SK-N-SH (cell line): ENCODE data around the gene NAA11. TPM values are rescaled to one million over a fixed set of nuclear protein-coding genes. Genes with fewer than 3 reads are reported as not detected.
"Not testable (repeated sequence)": the region's sequence is repeated elsewhere in the genome, so short reads cannot be mapped to it uniquely, and the experiment has no call there.

Source experiments
- CTCF ChIA-PET: fragments of 300-600, 350-600 bp; formaldehyde crosslinking; extraction: SDS; loops from one replicate; lab custom pipeline; 2021; lab: Yijun Ruan, JAX
- POLR2A ChIA-PET: fragments of 350-600 bp; sonication (Branson Sonifier 250); formaldehyde crosslinking; extraction: SDS; loops from one replicate; lab custom pipeline; 2020; ENCODE audit warnings: antibody characterized with exemption, inconsistent platforms; lab: Yijun Ruan, JAX
- DNase-seq: peaks from one replicate; pipeline ENCODE4 v3.0.0; 2012
- H2AFZ ChIP-seq: fragments of 200-600 bp; sonication (generic); 2 replicates; pipeline ENCODE4 v1.8.1; 2016; ENCODE audit warnings: antibody characterized with exemption, mild to moderate bottlenecking, low read depth
- H3F3A ChIP-seq: fragments of 200-600 bp; sonication (generic); replicated peaks from 2 replicates; pipeline ENCODE3; 2016; ENCODE audit warnings: antibody characterized with exemption, mild to moderate bottlenecking; ENCODE audit not compliant: insufficient read depth
- H3K27ac ChIP-seq, 2 experiments: fragments of 200-500 bp in 1 of 2; fragments of 200-600 bp in 1 of 2; sonication (Bioruptor generic) in 1 of 2; sonication (generic), shearing (Covaris generic) in 1 of 2; 2 replicates each; pipeline versions ENCODE4 v1.5.1 to v1.6.1; 2014 to 2016; ENCODE audit warnings: low read depth in 2 of 2, inconsistent platforms in 1 of 2, low read length in 1 of 2, mild to moderate bottlenecking in 1 of 2, mixed read lengths in 1 of 2
- H3K27me3 ChIP-seq: fragments of 200-600 bp; sonication (generic), shearing (Covaris generic); 2 replicates; pipeline ENCODE4 v1.6.1; 2016; ENCODE audit warnings: mixed run types; ENCODE audit not compliant: insufficient read depth
- H3K36me3 ChIP-seq, 2 experiments: fragments of 200-500 bp in 1 of 2; fragments of 200-600 bp in 1 of 2; sonication (Bioruptor generic) in 1 of 2; sonication (generic) in 1 of 2; replicated peaks in 1 of 2; 2 replicates each; pipeline versions ENCODE3 to v1.5.1; 2014 to 2016; ENCODE audit warnings: low read length in 1 of 2, mild to moderate bottlenecking in 1 of 2; ENCODE audit not compliant: insufficient read depth in 2 of 2, control insufficient read depth in 1 of 2
- H3K4me1 ChIP-seq, 2 experiments: fragments of 200-500 bp in 1 of 2; fragments of 200-600 bp in 1 of 2; sonication (Bioruptor generic) in 1 of 2; sonication (generic), shearing (Covaris generic) in 1 of 2; 2 replicates each; pipeline versions ENCODE4 v1.5.1 to v1.6.1; 2014 to 2016; ENCODE audit warnings: low read depth in 1 of 2, low read length in 1 of 2, mixed run types in 1 of 2; ENCODE audit not compliant: insufficient read depth in 2 of 2, control insufficient read depth in 1 of 2
- H3K4me2 ChIP-seq: fragments of 200-600 bp; sonication (generic), shearing (Covaris generic); 2 replicates; pipeline ENCODE4 v1.6.1; 2017; ENCODE audit warnings: mixed run types
- H3K4me3 ChIP-seq, 2 experiments: fragments of 200-500 bp in 1 of 2; fragments of 200-600 bp in 1 of 2; sonication (Bioruptor generic) in 1 of 2; sonication (generic), shearing (Covaris generic) in 1 of 2; 2 replicates each; pipeline versions ENCODE4 v1.5.1 to v1.8.1; 2014 to 2016; ENCODE audit warnings: low read depth in 2 of 2, inconsistent platforms in 1 of 2, low read length in 1 of 2, mild to moderate bottlenecking in 1 of 2, mixed read lengths in 1 of 2, moderate library complexity in 1 of 2
- H3K79me2 ChIP-seq: fragments of 200-600 bp; sonication (generic); 2 replicates; pipeline ENCODE4 v1.8.1; 2017; ENCODE audit warnings: mild to moderate bottlenecking; ENCODE audit not compliant: insufficient read depth
- H3K9ac ChIP-seq: fragments of 200-600 bp; sonication (generic); 2 replicates; pipeline ENCODE4 v1.6.1; 2017; ENCODE audit warnings: mixed run types
- H3K9me2 ChIP-seq: fragments of 200-600 bp; sonication (generic); 2 replicates; pipeline ENCODE4 v1.6.1; 2017; ENCODE audit warnings: mixed run types
- H3K9me3 ChIP-seq: fragments of 200-600 bp; sonication (generic); 2 replicates; pipeline ENCODE4 v1.6.1; 2017; ENCODE audit warnings: mixed run types, mild to moderate bottlenecking, moderate library complexity
- H4K20me1 ChIP-seq: fragments of 200-600 bp; sonication (generic); 2 replicates; pipeline ENCODE4 v1.6.1; 2017; ENCODE audit warnings: mild to moderate bottlenecking, mixed run types; ENCODE audit not compliant: insufficient read depth
- EP300 ChIP-seq, 2 experiments: IDR thresholded peaks; 2 replicates each; pipeline versions ENCODE4 v1.4.0 to v1.6.1; 2012; ENCODE audit warnings: borderline replicate concordance in 1 of 2, low read depth in 1 of 2, low read length in 1 of 2
- FOXJ3 ChIP-seq: sonication (generic); formaldehyde crosslinking; IDR thresholded peaks from 2 replicates; pipeline ENCODE4 v1.5.1; 2020; ENCODE audit warnings: mild to moderate bottlenecking, missing genetic modification reagents
- GABPA ChIP-seq: IDR thresholded peaks from 2 replicates; pipeline ENCODE4 v1.4.0; 2012; ENCODE audit warnings: low read depth, mild to moderate bottlenecking
- MEF2A ChIP-seq: IDR thresholded peaks from 2 replicates; pipeline ENCODE4 v1.4.0; 2012; ENCODE audit warnings: low read depth, borderline replicate concordance
- MXI1 ChIP-seq: IDR thresholded peaks from 2 replicates; pipeline ENCODE4 v1.6.1; 2012; ENCODE audit warnings: mild to moderate bottlenecking, low read depth, low read length, improper control_type of control experiment
- NFIC ChIP-seq: IDR thresholded peaks from 2 replicates; pipeline ENCODE4 v1.4.0; 2012; ENCODE audit warnings: borderline replicate concordance
- POLR2AphosphoS5 ChIP-seq: IDR thresholded peaks from 2 replicates; pipeline ENCODE4 v1.6.1; 2012; ENCODE audit warnings: low read depth, low read length
- RAD21 ChIP-seq: IDR thresholded peaks from 2 replicates; pipeline ENCODE4 v1.6.1; 2012; ENCODE audit warnings: mild to moderate bottlenecking, low read length
- RCOR1 ChIP-seq: fragments of 150-350 bp; IDR thresholded peaks from 2 replicates; pipeline ENCODE4 v1.6.1; 2017; ENCODE audit warnings: antibody characterized with exemption, low read length
- RXRA ChIP-seq: IDR thresholded peaks from 2 replicates; pipeline ENCODE4 v1.4.0; 2012; ENCODE audit warnings: low read depth, mild to moderate bottlenecking, borderline replicate concordance
- SIN3A ChIP-seq: IDR thresholded peaks from 2 replicates; pipeline ENCODE4 v1.6.1; 2012; ENCODE audit warnings: low read depth, mild to moderate bottlenecking, low read length, moderate library complexity, borderline replicate concordance
- TAF1 ChIP-seq: IDR thresholded peaks from 2 replicates; pipeline ENCODE4 v1.6.1; 2012; ENCODE audit warnings: low read depth, mild to moderate bottlenecking, low read length, moderate library complexity, borderline replicate concordance
- WGBS: methylation state at CpG from one replicate; pipeline ENCODE4 v1.1.6; 2017; ENCODE audit warnings: low lambda C conversion rate; 5-methylcytosine and 5-hydroxymethylcytosine counted together
- polyA plus RNA-seq, 3 experiments: library from polyadenylated mRNA; depleted of rRNA; stranded (reverse); fragments of >200 nt; gene quantifications; 2 replicates each; pipeline ENCODE4 v1.2.3, GENCODE V29; 2012
- TF ChIP-seq, protein P1 (sequence below): IDR thresholded peaks from 2 replicates; pipeline ENCODE4; 2012
- TF ChIP-seq, protein P2 (sequence below): fragments of 150-350 bp; IDR thresholded peaks from 2 replicates; pipeline ENCODE4 v1.6.1; 2016; ENCODE audit warnings: mild to moderate bottlenecking, low read depth, low read length
- TF ChIP-seq, protein P3 (sequence below): IDR thresholded peaks from 2 replicates; pipeline ENCODE4 v1.4.0; 2012; ENCODE audit warnings: low read depth, borderline replicate concordance
- TF ChIP-seq, protein P4 (sequence below): IDR thresholded peaks from 2 replicates; pipeline ENCODE4 v1.4.0; 2012; ENCODE audit warnings: low read depth

NAA11 gene
- polyA plus RNA-seq, 1 of the 3 experiments (the other 2 are of a cell fraction): not detected

DNA sequence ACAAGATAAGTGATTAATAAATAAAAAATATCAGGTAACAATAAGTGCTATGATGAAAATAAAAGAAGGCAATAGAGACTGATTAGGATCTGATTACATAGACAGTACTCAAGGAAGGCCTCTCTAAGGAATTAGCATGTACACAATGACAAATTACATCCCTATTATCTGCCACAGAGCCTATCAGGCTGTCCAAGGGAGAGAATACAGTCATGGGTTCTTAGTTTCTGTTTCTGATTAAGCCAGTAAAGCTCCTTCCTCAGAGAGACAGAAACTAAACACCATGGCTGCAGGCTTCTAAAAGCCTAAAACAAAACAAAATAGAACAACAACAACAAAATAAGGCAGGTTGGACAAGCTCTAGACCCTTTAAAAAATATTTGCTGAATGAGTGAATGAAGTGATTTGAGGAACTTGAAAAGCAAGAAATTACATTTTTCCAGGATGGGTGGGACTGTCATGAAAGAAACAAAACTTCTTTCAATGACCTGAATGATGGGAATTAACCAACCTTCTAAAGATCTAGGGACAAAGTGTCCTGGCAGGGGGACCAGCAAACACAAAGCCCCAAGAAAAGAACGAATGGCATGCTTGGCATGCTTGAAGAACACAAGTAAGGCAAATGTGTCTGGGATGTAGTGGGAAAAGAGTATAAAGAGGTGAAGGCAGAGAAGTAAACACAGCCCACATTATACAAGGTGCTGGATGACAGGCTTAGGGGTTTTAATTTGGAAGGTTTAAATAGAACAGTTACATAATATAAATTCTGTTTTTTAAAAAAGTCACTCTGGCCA lies 44.1 kb downstream of the NAA11 start:
- ChIA-PET CTCF (interaction anchor here (0.6 kb wide), 1 partner anchor 595 kb away, joined by 3 read pairs; no protein-coding TSS in a partner anchor), POLR2A (no interaction called here)
- Histone ChIP-seq H3K27ac (no peak overlapping the region; a peak in 1 of 4 replicates), H2AFZ (0 out of 2 replicates have a peak overlapping the region, but pooled peaks have one; percentile 18), H3K4me2 (no peak overlapping the region), H3K9me3 (no peaks in the 10 kb centered on the region), H3K9me2 (no peaks in the 10 kb centered on the region), H3K4me1 (peaks cover 0 to 2% of the 10 kb centered on the region in 2 experiments; a peak in 2 of 4 replicates), H3K36me3 (no peaks in the 10 kb centered on the region), H4K20me1 (no peaks in the 10 kb centered on the region), H3K27me3 (no peaks in the 10 kb centered on the region), H3K9ac (no peak overlapping the region), H3F3A (no peaks in the 10 kb centered on the region), H3K4me3 (no peak overlapping the region), H3K79me2 (no peaks in the 10 kb centered on the region)
- no peak for TF ChIP-seq MXI1
- peak in 1 of 2 experiments; percentile 44; a peak in 1 of 4 replicates for TF ChIP-seq EP300 (IDR thresholded peaks at IDR 0.05; ENCODE audit: borderline replicate concordance in 1 of 2, low read depth in 1 of 2, low read length in 1 of 2)
- WGBS: 41% methylated on average over 1 of the region's 1 CpG
- DNase-seq: peak; percentile 12

DNA sequence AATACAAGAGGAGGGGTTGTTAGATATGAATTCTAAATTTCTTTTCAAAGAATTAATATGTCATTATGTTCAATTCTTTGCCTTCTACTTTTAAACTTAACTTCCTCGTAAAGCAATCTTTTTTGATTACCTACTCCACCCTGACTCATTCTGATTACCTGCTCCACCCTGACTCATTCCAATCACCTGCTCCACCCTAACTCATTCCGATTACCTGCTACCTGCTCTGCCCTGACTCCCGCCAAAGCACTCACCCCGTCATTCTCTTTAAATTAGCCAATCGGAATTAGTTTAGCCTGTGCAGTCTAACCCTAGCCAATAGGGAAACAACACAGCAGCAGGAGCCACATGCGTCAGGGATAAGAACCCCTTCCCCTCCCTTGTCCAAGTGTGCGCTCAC lies 48.4 kb downstream of the NAA11 start:
- not testable (repeated sequence) for H4K20me1 ChIP-seq, H3K4me2 ChIP-seq

DNA sequence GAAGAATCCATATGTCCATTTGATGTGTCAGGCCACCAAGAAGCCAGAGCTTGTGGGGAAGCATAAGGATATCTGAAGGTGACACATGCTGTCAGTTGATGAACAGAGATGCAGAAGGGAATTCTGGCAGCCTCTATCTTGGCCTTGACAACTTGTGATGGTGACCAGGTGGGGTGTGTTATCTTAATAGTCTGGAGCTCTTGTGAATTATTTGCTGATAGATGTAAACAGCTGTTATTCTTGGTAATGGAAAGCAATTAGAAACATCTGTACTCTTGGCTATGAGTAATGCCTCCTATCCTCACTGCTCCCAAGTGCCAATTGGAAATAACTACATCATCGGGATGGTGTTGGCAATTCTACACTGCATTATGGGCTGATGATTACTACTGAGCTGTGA lies 51.9 kb downstream of the NAA11 start:
- Histone ChIP-seq H3K36me3 (no peaks in the 10 kb centered on the region), H3K27ac (peak overlapping the region in 1 of 2 experiments; percentile 47; a peak in 2 of 4 replicates), H3K4me3 (no peak overlapping the region), H3K9ac (no peak overlapping the region), H3K79me2 (no peaks in the 10 kb centered on the region), H3K4me2 (no peak overlapping the region), H3K27me3 (no peaks in the 10 kb centered on the region), H3K9me2 (no peaks in the 10 kb centered on the region), H2AFZ (no peak overlapping the region), H3F3A (no peaks in the 10 kb centered on the region), H3K4me1 (peaks cover 0 to 12% of the 10 kb centered on the region in 2 experiments; a peak in 2 of 4 replicates), H4K20me1 (no peaks in the 10 kb centered on the region), H3K9me3 (no peaks in the 10 kb centered on the region)
- WGBS: 0% methylated on average over 1 of the region's 1 CpG
- peak; percentile 61 for DNase-seq
- ChIA-PET CTCF (interaction anchor here (0.6 to 1.4 kb wide), 3 partner anchors 244 to 302 kb away, joined by 3 read pairs; no protein-coding TSS in a partner anchor), POLR2A (no interaction called here)
- TF ChIP-seq RAD21 (peak; percentile 42; the same call in 1 of the 2 replicates), SIN3A (no peak), TAF1 (no peak), GABPA (no peak), FOXJ3 (peak; percentile 95), MEF2A (no peak), RXRA (no peak), POLR2AphosphoS5 (peak; percentile 79), RCOR1 (peak; percentile 99), NFIC (no peak)
- TF ChIP-seq, protein P1, sequence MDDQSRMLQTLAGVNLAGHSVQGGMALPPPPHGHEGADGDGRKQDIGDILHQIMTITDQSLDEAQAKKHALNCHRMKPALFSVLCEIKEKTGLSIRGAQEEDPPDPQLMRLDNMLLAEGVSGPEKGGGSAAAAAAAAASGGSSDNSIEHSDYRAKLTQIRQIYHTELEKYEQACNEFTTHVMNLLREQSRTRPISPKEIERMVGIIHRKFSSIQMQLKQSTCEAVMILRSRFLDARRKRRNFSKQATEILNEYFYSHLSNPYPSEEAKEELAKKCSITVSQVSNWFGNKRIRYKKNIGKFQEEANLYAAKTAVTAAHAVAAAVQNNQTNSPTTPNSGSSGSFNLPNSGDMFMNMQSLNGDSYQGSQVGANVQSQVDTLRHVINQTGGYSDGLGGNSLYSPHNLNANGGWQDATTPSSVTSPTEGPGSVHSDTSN: peak; percentile 28; the same call in 1 of the 2 replicates
- TF ChIP-seq, protein P2, sequence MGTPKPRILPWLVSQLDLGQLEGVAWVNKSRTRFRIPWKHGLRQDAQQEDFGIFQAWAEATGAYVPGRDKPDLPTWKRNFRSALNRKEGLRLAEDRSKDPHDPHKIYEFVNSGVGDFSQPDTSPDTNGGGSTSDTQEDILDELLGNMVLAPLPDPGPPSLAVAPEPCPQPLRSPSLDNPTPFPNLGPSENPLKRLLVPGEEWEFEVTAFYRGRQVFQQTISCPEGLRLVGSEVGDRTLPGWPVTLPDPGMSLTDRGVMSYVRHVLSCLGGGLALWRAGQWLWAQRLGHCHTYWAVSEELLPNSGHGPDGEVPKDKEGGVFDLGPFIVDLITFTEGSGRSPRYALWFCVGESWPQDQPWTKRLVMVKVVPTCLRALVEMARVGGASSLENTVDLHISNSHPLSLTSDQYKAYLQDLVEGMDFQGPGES: no peak
- TF ChIP-seq, protein P3, sequence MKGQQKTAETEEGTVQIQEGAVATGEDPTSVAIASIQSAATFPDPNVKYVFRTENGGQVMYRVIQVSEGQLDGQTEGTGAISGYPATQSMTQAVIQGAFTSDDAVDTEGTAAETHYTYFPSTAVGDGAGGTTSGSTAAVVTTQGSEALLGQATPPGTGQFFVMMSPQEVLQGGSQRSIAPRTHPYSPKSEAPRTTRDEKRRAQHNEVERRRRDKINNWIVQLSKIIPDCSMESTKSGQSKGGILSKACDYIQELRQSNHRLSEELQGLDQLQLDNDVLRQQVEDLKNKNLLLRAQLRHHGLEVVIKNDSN: no peak
- TF ChIP-seq, protein P4, sequence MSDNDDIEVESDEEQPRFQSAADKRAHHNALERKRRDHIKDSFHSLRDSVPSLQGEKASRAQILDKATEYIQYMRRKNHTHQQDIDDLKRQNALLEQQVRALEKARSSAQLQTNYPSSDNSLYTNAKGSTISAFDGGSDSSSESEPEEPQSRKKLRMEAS: no peak

More for the DNA sequence above, 48.4 kb downstream of the NAA11 start:
- POLR2A ChIA-PET, DNase-seq, H3K36me3 ChIP-seq, H3K27me3 ChIP-seq, H3F3A ChIP-seq, H3K4me3 ChIP-seq, H2AFZ ChIP-seq, H3K27ac ChIP-seq, CTCF ChIA-PET, H3K9me2 ChIP-seq, H3K9me3 ChIP-seq, H3K9ac ChIP-seq, H3K79me2 ChIP-seq: not testable (repeated sequence)
- 80% methylated on average over 7 of the region's 7 CpGs for WGBS
- peaks cover 0 to 14% of the 10 kb centered on the region in 2 experiments; a peak in 2 of 4 replicates for H3K4me1 ChIP-seq
